Astrocyte of the spinal cord (primary cell): ENCODE measurements around the gene SPDYE18.
"Not testable (repeated sequence)": the region's sequence is repeated elsewhere in the genome, so short reads cannot be mapped to it uniquely, and the experiment has no call there.

ENCODE experiments used
- DNase-seq: peaks from one replicate; pipeline ENCODE4 v3.0.0; 2011; ENCODE audit warnings: low read depth, low spot score
- H3K4me3 ChIP-seq: 2 replicates; pipeline ENCODE4 v1.5.1; 2011; ENCODE audit warnings: low read depth, mild to moderate bottlenecking, low read length, moderate library complexity
- in situ Hi-C: cut with HindIII; loops from 2 replicates; pipeline ENCODE4 v1.10.0; 2017; ENCODE audit warnings: low sequenced_read_pairs

Gene SPDYE18

GRCh38 chr7:77026349-77026748 lies 36.0 kb downstream of the SPDYE18 start:
- H3K4me3 ChIP-seq, in situ Hi-C loops, DNase-seq: not testable (repeated sequence)

DNA sequence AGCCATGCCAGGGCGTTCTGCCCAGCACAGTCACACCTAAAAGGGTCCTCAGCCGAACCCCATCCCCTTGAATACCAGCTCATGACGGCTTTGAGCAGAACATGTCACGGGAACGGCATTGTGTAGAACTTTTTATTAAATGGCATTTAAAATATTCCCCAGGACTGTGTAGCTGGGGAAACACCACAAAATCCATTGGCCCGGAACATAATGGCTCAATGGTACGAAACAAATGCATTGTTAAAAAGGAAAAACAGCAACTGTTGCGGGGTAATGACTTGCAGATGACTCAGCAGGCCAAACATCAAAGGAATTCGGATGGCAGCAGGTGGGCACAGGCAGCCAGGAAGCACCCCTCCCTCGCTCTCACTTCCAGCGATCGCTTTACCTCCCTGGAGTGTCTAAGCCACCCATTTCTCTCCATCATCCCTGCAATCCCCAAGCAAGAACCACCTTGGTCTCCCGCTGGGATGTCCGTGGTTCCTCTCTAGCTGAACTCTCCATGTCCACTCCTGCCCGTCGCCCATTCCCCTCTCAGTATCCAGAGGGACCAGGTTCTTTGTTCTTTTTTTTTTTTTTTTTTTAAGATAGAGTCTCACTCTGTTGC lies 52.2 kb downstream of the SPDYE18 start:
- peak; percentile 72 for DNase-seq
- in situ Hi-C loops, H3K4me3 ChIP-seq: not testable (repeated sequence)

GRCh38 chr7:77008000-77008399 lies 54.4 kb downstream of the SPDYE18 start:
- DNase-seq, H3K4me3 ChIP-seq, in situ Hi-C loops: not testable (repeated sequence)

DNA sequence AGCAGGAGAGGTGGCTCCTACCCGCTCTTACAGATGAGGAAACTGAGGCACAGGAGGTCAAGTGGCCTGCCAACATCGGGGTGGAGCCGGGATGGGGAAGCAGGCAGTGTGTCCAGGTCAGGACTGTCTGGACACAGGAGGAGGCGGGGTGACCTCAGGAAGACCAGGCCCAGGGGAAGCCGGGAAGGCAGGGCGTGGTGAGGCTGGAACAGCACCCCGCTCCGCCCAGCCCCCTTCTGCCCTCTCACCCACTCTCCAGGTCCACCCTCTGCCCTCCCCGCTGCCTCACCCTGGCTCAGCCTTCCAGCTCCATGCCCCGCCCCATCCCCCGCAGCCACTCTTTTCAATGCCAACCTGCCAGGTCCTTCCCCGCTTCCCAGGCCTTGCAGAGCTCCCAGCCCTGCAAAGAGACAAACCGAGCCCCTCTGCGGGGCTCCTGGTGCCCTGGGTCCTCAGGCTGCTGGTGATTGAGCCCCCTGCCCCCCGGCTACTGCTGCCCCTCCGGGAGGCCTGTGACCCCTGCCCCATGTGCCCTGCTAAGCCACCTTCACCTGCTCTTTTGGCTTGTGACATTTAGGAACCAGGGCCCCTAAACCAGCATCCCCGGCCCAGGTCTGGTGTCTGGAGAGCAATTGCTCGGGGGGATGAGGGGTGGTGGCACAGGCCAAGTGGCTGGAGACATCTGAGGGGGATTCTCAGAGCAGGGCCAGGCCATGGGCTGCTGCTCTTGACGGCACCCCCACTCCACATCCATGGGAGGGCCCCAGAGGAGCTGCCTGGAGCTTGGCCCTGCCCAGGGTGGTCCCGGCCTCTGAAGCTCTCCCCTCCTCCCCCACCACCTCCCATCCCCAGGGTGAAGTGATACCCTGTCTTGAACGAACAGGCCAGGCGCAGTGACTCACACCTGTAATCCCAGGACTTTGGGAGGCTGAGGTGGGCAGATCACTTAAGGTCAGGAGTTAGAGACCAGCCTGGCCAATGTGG lies 55.9 kb downstream of the SPDYE18 start:
- H3K4me3 ChIP-seq, in situ Hi-C loops, DNase-seq: not testable (repeated sequence)

DNA sequence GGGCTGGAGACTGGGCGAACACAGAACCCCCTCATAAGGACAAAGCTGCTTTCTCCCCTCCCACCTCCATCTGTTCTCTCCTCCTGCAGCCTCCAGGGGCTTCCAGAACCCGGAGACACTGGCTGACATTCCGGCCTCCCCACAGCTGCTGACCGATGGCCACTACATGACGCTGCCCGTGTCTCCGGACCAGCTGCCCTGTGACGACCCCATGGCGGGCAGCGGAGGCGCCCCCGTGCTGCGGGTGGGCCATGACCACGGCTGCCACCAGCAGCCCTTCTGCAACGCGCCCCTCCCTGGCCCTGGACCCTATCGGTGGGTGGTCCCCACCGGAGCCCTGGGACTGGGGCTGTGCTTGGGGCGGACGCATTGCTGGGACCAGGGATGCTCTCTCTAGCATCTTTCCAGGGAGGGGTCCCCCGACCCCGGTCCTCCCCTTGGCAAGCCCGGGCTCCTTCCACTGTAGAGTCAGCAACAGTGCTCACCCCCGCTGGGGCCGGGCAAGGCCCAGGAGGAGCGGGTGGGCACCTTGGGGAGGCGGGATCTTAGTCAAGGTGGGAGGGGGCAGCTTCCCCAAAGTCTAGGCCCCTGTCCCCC lies 56.8 kb downstream of the SPDYE18 start:
- H3K4me3 ChIP-seq, DNase-seq, in situ Hi-C loops: not testable (repeated sequence)

DNA sequence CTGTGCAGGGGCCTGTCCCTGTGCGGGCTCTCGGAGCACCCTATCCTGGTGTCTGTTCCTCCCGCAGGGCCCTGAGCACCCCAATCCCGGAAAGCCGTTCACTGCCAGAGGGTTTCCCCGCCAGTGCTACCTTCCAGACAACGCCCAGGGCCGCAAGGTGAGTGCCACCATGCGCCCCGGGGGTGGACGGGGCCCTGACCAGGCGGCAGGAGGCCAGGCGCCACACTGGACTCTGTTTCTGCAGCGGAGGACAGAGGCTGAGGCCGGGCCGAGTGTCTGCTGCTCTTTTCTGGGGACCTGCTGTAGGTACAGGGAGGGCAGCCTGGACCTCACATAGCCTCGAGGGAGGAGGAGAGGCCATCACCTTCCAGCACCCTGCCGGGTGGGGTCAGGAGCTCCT lies 58.2 kb downstream of the SPDYE18 start:
- DNase-seq, H3K4me3 ChIP-seq, in situ Hi-C loops: not testable (repeated sequence)

DNA sequence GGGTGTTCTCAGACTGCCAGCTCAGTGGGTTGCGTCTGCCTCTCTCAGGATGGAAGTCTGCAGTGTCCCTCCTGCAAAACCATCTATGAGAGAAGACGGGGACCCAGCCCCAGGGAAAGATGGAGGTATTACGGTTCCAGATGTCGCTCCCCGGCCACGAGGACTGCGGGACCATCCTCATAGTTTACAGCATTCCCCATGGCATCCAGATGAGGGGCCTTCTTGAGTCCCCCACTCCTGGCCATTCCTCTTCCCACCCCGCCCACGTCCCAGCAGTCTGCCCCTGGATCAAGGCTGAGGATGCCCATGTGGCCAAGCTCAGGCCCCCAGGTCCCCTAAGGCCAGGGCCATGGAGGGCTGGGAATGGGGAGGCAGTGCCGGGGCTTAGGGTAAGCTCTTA lies 59.1 kb downstream of the SPDYE18 start:
- DNase-seq, in situ Hi-C loops, H3K4me3 ChIP-seq: not testable (repeated sequence)

- DNase-seq, result not testable (repeated sequence)
These were observed 59.6 kb downstream of the SPDYE18 start for GRCh38 chr7:77002678-77003233.

DNA sequence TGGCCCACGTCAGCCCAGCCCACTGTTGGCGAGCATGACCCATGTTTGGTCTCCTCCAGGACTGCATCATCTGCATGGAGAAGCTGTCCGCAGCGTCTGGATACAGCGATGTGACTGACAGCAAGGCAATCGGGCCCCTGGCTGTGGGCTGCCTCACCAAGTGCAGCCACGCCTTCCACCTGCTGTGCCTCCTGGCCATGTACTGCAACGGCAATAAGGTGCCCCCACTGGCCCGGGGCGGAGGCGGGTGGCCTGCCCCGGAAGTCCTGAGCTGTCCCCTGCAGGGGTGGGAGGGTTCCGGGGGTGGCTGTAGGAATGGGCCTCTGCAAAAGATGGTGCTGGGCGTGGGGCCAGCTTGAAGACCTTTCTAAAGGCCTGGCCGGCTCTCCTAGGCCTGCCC lies 60.3 kb downstream of the SPDYE18 start:
- H3K4me3 ChIP-seq, in situ Hi-C loops, DNase-seq: not testable (repeated sequence)

More at GRCh38 chr7:77002678-77003233, 59.6 kb downstream of the SPDYE18 start:
- H3K4me3 ChIP-seq, in situ Hi-C loops: not testable (repeated sequence)
